HG02884 (cell line): ENCODE measurements around the gene MT1F.

Experiments
- ATAC-seq: cut with Tn5 transposase; IDR thresholded peaks from one replicate; pipeline ENCODE4 v1.9.1; 2021; ENCODE audit warnings: mild to moderate bottlenecking, moderate library complexity; ENCODE audit not compliant: unreplicated experiment

Gene MT1F

GRCh38 chr16:56625140-56625942, 32.4 kb upstream of the MT1F start, which contains the start of gene MT1E:
Gene MT1E, plus strand, starts transcription at chr16:56625781. Its CDS starts 71 bp downstream, at chr16:56625852.
- ATAC-seq: no peak

- no peak for ATAC-seq
Measured at GRCh38 chr16:56625943-56626654, 31.7 kb upstream of the MT1F start.

DNA sequence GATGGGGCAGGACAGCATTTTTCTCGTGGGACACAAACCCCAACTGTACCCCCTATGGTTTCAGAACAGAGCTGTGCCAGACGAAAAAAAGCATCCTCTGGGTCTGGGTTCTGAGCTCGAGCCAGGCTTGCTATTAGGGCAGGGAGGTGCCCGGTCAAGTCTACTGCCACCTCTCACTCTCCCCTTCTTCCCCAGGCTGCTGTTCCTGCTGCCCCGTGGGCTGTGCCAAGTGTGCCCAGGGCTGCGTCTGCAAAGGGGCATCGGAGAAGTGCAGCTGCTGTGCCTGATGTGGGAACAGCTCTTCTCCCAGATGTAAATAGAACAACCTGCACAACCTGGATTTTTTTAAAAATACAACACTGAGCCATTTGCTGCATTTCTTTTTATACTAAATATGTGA, 31.1 kb upstream of the MT1F start:
- no peak for ATAC-seq

DNA sequence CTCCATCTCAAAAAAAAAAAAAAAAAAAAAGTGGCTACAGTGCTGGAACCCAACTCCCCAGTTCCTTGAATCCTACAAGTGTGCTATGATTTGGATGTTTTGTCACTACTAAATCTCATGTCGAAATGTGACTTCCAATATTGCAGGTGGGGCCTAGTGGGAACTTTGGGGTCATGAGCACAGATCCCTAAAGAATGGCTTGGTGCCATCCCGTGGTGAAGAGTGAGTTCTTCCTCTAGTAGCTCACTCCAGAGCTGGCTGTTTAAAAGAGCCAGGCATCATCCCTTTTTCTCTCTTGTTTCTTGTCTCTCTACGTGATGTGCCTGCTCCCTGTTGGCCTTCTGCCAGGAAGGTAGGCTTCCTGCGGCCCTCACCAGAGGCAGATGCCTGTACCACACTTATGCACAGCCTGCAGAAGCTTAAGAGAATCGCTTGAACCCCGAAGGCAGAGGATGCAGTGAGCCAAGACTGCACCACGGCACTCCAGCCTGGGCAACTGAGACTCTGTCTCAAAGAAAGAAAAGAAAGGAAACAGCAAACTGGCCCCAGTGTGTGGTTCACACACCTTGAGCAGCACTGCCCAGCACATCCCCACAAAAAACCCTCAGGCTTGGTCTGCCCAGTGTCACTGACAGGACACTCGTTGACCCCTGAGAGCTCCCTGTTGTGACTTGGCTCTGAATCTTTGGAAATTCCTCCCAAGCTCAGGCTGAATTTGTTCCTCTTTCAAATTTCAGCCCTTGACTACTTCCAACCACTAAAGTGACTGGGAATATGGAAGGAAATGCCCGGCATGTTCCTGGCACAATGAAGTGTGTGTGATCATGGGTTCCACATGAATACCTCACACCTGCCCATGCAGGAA, 29.0 kb upstream of the MT1F start:
- ATAC-seq: no peak

- ATAC-seq: no peak
Measured at GRCh38 chr16:56629531-56629930, 28.2 kb upstream of the MT1F start.

GRCh38 chr16:56630134-56630533, 27.6 kb upstream of the MT1F start:
- ATAC-seq: peak; percentile 85

- ATAC-seq: no peak
Measured at GRCh38 chr16:56631197-56631596, 26.6 kb upstream of the MT1F start.

DNA sequence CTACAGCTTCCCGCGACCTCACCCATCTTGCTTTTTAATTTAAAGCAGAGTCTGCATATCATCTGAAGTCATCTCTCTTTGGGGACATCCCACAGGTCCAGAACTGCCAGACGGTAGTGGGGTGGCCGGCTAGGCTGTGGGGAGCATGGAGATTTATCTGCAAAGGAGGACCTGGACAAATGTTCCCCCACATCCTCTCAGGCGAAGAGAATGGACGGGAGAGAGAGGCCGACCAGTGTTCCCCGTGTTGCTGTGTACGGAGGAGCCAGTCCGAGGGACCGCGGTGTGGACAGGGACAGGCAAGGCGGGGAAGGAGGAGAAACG, 26.0 kb upstream of the MT1F start:
- ATAC-seq: no peak

- no peak for ATAC-seq
Measured at GRCh38 chr16:56632156-56632847, 25.5 kb upstream of the MT1F start, which contains the start of gene MT1M. Gene MT1M, plus strand, starts transcription at chr16:56632659. Its CDS starts 73 bp downstream, at chr16:56632732.

DNA sequence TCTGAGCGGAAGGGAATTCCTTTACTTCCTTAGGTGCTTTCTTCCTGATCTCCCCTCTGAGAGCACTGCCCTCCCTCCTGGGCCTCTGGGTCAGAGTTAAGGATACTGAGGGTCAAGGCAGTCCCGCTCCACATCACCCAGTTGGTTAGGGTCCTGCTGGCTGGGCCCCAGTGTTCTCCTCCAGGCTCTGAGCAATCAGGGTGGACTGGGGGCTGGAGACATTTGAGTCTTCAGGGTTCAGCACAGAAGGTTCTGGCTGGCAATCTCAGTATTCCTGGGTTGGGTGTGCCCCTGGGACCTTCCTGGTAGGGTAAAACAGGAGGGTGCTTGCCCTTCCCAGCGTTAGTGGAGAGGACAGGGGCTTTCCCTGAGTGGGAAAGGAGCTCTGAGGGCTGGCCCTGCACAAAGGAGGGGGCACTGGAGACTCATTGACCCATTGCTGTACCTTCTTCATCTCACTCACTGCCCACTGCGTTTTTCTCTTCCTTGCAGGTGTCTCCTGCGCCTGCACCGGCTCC, 24.9 kb upstream of the MT1F start:
- ATAC-seq: no peak

DNA sequence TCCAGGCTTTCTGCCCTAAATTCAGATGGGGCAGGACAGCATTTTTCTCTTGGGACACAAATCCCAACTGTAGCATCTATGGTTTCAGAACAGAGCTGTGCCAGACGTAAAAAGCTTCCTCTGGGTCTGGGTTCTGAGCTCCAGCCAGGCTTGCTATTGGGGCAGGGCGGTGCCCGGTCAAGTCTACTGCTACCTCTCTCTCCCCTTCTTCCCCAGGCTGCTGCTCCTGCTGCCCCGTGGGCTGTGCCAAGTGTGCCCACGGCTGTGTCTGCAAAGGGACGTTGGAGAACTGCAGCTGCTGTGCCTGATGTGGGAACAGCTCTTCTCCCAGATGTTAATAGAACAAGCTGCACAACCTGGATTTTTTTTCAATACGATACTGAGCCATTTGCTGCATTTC, 24.2 kb upstream of the MT1F start:
- ATAC-seq: no peak

- ATAC-seq: no peak
Measured at GRCh38 chr16:56634715-56635440, 22.9 kb upstream of the MT1F start.

- ATAC-seq: no peak
Measured at GRCh38 chr16:56635441-56635967, 22.3 kb upstream of the MT1F start.

GRCh38 chr16:56636616-56637413, 20.9 kb upstream of the MT1F start:
- no peak for ATAC-seq

GRCh38 chr16:56637814-56638750, 19.7 kb upstream of the MT1F start, which contains the start of gene MT1A:
Gene MT1A, plus strand, starts transcription at chr16:56638666. Its CDS starts 73 bp downstream, at chr16:56638739.
- ATAC-seq: no peak

DNA sequence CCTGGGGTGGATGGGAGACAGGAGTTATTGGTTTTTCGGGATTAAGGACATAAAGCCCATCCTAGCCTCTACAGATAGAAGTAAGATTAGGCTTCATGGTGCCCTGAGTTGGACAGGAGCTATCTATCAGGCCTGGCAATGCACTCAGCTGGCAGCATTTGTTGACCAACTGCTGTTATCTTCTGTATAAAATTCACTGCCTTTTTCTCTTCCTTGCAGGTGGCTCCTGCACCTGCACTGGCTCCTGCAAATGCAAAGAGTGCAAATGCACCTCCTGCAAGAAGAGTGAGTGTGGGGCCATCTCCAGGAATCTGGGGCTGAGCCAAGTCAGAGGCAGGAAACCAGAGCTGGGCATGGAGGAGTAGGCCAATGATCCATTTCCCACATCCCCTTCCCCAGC, 18.7 kb upstream of the MT1F start:
- no peak for ATAC-seq

GRCh38 chr16:56640076-56640475, 17.7 kb upstream of the MT1F start:
- no peak for ATAC-seq

DNA sequence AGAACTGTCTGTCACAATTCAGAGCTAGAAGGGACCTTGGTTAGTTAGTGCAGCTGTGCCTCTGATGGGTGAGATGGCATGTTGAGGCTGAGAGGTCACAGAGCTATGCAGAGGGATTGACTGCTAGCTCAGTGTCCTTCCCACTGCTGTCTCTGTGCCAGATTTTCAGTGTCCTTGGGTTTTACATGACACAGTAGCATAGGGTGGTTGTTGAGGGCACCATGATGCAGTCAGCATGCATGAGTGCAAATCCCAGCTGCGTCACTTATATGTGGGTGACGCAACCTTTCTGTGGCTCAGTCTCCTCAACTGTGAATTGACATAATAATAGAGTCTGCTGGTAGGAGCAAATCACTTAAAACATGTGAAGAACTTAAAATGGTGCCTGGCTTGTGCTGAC, 16.6 kb upstream of the MT1F start:
- no peak for ATAC-seq
